GM10248 (cell line): ENCODE measurements around the gene AIFM3.

ENCODE experiments used
- CTCF ChIA-PET: fragments of 300-600 bp; sonication (Branson Sonifier 250); formaldehyde crosslinking; extraction: SDS; loops from one replicate; lab custom pipeline; 2021; ENCODE audit warnings: antibody characterized with exemption; lab: Yijun Ruan, JAX
- POLR2A ChIA-PET: fragments of 350-650 bp; sonication (Branson Sonifier 250); formaldehyde crosslinking; extraction: SDS; loops from one replicate; lab custom pipeline; 2020; ENCODE audit warnings: antibody characterized with exemption; lab: Yijun Ruan, JAX
- DNase-seq: peaks from one replicate; pipeline ENCODE4 v3.0.0; 2012; ENCODE audit errors: extremely low spot score
- CTCF ChIP-seq: IDR thresholded peaks from 2 replicates; pipeline ENCODE4 v1.5.1; 2012; ENCODE audit warnings: mild to moderate bottlenecking, low read depth; ENCODE audit errors: extremely low read depth, missing control alignments, control extremely low read depth

The AIFM3 gene

GRCh38 chr22:20948989-20949388, 18.1 kb upstream of the AIFM3 start:
- ChIA-PET CTCF (interaction anchor here (2.2 kb wide), 1 partner anchor 9 kb away, joined by 7 read pairs; no protein-coding TSS in a partner anchor), POLR2A (no interaction called here)
- no peak for TF ChIP-seq CTCF
- DNase-seq, result no peak

- POLR2A ChIA-PET, result no interaction called here
- no peak for DNase-seq
- no peak for TF ChIP-seq CTCF
- CTCF ChIA-PET, result interaction anchor here (2.2 kb wide), 1 partner anchor 8 kb away, joined by 7 read pairs; no protein-coding TSS in a partner anchor
Observed at GRCh38 chr22:20949698-20950183, 17.3 kb upstream of the AIFM3 start.

GRCh38 chr22:20951151-20951931, 15.7 kb upstream of the AIFM3 start:
- ChIA-PET CTCF (interaction anchor here (1.2 to 4.5 kb wide), 3 partner anchors 11 to 167 kb away, joined by 3 to 22 read pairs (median 4); no protein-coding TSS in a partner anchor), POLR2A (no interaction called here)
- DNase-seq, result no peak
- TF ChIP-seq CTCF, result no peak

- no peak for DNase-seq
- POLR2A ChIA-PET, result interaction anchor here (1.0 kb wide), 1 partner anchor 10 kb away, joined by 4 read pairs; no protein-coding TSS in a partner anchor
- no peak for TF ChIP-seq CTCF
- CTCF ChIA-PET, result interaction anchor here (1.2 to 4.5 kb wide), 4 partner anchors 11 to 60 kb away, joined by 3 to 22 read pairs (median 4); no protein-coding TSS in a partner anchor
Observed at GRCh38 chr22:20951932-20952380, 15.1 kb upstream of the AIFM3 start.

- DNase-seq, result no peak
- CTCF ChIA-PET, result interaction anchor here (1.2 to 4.5 kb wide), 5 partner anchors 10 to 169 kb away, joined by 3 to 22 read pairs (median 4); no protein-coding TSS in a partner anchor
- POLR2A ChIA-PET, result interaction anchor here (1.0 kb wide), 1 partner anchor 9 kb away, joined by 4 read pairs; no protein-coding TSS in a partner anchor
- no peak for TF ChIP-seq CTCF
Observed at GRCh38 chr22:20952544-20953341, 14.3 kb upstream of the AIFM3 start.

- TF ChIP-seq CTCF, result no peak
- CTCF ChIA-PET, result interaction anchor here (1.5 to 4.5 kb wide), 4 partner anchors 9 to 170 kb away, joined by 3 to 22 read pairs (median 4); no protein-coding TSS in a partner anchor
- POLR2A ChIA-PET, result no interaction called here
- DNase-seq, result no peak
Observed at GRCh38 chr22:20953342-20953608, 13.8 kb upstream of the AIFM3 start.
